GM06990 (cell line): ENCODE measurements around the gene PHACTR3.

Experiments used
- DNase-seq: peaks from one replicate; pipeline ENCODE4 v3.0.0-alpha.2; 2011; ENCODE audit not compliant: insufficient read length; ENCODE audit errors: extremely low read depth
- H3K27me3 ChIP-seq: replicated peaks from 2 replicates; pipeline ENCODE4 v1.6.0; 2011; ENCODE audit warnings: low read length; ENCODE audit not compliant: control insufficient read depth, insufficient read depth
- H3K36me3 ChIP-seq: 2 replicates; pipeline ENCODE4 v1.5.1; 2011; ENCODE audit warnings: low read length; ENCODE audit not compliant: control insufficient read depth, insufficient read depth
- H3K4me3 ChIP-seq: replicated peaks from 2 replicates; pipeline ENCODE4 v1.5.1; 2011; ENCODE audit warnings: low read depth, mild to moderate bottlenecking, control low read depth, low read length
- TF ChIP-seq, protein P1 (sequence below): IDR thresholded peaks from 2 replicates; pipeline ENCODE4 v1.5.1; 2011; ENCODE audit warnings: low read length, control low read depth, mild to moderate bottlenecking, inconsistent platforms; ENCODE audit not compliant: insufficient read depth, poor library complexity, severe bottlenecking

The PHACTR3 gene

DNA sequence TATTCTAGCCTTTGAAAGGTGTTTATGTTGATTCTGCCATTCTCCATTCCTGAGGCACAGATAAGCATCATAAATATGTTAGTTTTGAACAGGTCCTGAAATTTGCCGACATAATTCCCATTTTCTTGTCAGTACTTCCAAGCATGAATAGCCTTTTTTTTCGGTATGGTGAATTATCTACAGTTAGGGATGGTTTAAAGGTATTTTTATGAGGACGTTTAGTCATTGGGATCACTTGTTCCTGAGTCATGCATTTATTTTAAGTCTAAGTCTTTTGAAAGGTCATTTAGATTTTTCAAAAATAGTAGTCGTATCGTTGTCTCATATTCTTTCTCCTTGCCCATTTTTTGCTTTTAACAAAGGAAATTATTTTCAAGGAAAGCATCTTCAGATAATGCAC lies 98.7 kb downstream of the PHACTR3 start:
- no peak for DNase-seq
- TF ChIP-seq, protein P1, sequence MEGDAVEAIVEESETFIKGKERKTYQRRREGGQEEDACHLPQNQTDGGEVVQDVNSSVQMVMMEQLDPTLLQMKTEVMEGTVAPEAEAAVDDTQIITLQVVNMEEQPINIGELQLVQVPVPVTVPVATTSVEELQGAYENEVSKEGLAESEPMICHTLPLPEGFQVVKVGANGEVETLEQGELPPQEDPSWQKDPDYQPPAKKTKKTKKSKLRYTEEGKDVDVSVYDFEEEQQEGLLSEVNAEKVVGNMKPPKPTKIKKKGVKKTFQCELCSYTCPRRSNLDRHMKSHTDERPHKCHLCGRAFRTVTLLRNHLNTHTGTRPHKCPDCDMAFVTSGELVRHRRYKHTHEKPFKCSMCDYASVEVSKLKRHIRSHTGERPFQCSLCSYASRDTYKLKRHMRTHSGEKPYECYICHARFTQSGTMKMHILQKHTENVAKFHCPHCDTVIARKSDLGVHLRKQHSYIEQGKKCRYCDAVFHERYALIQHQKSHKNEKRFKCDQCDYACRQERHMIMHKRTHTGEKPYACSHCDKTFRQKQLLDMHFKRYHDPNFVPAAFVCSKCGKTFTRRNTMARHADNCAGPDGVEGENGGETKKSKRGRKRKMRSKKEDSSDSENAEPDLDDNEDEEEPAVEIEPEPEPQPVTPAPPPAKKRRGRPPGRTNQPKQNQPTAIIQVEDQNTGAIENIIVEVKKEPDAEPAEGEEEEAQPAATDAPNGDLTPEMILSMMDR: no peak
- H3K4me3 ChIP-seq: no peak overlapping the region
- no peaks in the 10 kb centered on the region for H3K36me3 ChIP-seq
- H3K27me3 ChIP-seq: no peaks in the 10 kb centered on the region

DNA sequence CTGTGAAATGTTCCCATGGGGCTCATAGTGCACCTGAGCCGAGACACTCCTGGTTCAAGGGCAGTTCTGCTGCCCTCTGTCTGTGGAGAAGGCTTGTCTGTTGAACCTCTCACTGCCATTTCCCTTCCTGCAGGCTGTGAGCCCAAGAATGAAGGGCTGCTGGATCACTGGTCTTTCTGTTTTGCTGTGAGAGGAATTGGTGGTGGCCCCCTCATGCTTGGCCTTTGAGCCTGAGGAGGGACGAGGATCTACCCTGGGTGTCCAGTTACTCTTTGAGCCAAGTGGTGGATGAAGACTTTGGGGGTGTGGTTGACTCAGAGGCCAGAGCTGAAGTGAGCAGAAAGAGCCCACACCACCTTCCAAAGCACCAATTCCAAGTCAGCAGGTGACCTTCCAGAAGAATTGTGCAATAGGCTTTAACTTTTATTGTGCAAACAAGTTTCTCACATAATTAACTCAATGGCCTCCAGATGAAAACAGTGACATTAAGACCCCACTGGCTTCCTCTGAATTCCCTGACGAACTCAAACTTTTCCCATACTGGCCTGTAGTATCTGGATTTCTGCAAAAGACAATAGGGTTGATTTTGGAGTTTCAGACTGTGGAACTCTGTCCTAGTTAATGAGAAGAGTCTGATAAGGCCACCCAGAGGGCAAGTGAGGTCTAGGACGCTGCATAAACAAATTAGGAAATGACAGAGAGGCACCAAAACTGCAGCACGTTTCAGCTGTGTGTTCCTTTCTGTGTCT lies 101.5 kb downstream of the PHACTR3 start:
- H3K36me3 ChIP-seq: no peaks in the 10 kb centered on the region
- H3K27me3 ChIP-seq: no peaks in the 10 kb centered on the region
- no peak for DNase-seq
- TF ChIP-seq, protein P1: no peak
- H3K4me3 ChIP-seq: no peak overlapping the region

DNA sequence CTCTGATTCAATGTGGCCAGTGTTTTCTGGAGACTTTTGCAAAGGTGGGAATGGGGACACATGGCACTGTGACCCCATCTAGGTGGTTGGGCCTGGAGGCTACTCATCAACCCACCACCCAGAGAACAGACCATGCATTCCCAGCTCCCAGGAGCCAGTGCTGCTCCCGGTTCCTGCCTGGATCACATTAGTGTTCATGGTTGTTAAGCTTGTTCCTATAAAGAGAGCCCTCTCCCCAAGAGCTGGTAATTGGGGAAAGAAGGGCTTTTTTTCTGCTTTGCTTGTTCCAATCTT lies 102.0 kb downstream of the PHACTR3 start:
- Histone ChIP-seq H3K27me3 (no peaks in the 10 kb centered on the region), H3K4me3 (no peak overlapping the region), H3K36me3 (no peaks in the 10 kb centered on the region)
- TF ChIP-seq, protein P1: no peak
- DNase-seq: no peak

DNA sequence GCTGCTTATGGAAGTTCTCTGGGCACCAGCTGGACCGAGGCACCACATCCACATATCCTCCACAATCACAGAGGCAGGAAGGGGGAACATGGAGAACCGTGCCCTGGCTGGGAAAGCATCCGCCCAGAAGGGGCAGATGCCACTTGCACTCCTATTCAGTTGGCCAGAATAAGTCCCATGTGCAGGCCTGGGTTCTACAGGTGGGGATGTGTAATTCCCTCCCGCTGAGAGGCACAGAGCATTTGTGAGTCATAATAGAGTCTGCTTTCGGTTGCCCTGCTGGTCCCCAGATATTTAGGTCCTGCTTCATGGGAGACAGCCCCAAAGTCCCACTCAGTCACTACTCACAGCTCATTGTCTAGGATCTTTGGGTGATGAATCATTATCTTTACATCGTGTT lies 104.0 kb downstream of the PHACTR3 start:
- Histone ChIP-seq H3K4me3 (no peak overlapping the region), H3K36me3 (no peaks in the 10 kb centered on the region), H3K27me3 (no peaks in the 10 kb centered on the region)
- DNase-seq: no peak
- TF ChIP-seq, protein P1: no peak

DNA sequence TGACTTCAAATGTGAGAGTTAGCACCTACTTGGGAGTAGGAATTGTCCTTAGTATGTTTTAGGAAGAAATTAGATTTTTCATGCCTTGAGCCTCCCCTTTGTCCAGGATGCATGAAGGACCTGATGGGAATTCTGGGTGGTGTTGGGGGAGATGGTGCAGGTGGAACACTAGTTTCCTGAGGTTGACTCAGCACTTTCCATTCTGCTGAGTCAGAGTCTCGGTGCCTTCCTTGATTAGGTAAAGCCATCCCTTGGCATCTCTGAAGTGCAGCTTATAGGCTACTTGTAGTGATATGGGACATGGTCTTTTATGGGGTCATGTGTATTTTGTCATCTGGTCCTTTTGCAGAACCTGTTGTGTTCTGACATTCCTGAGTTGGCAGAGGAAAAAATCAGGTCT lies 105.3 kb downstream of the PHACTR3 start:
- TF ChIP-seq, protein P1: no peak
- DNase-seq: no peak
- Histone ChIP-seq H3K4me3 (no peak overlapping the region), H3K27me3 (no peaks in the 10 kb centered on the region), H3K36me3 (no peaks in the 10 kb centered on the region)

DNA sequence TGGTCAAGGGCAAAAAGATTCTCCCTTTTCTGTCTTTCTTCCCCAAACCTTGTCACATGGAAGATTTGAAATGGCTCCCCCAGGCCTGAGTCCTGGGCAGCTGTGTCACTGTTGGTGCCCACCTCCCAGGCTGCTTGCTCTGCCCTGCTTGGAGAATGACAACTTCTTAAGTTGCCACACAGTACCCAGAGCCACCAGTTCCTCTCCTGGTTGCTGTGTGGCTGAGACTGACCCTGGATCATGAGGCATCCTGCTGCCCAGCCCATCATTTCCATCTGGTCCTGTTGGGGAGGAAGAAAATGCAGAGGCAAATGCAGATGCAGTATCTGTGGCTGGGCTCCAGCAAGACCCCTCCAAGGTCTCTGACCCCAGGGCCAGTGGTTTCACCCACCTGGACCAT lies 113.7 kb downstream of the PHACTR3 start:
- no peak for DNase-seq
- no peaks in the 10 kb centered on the region for H3K27me3 ChIP-seq
- H3K36me3 ChIP-seq: no peaks in the 10 kb centered on the region
- TF ChIP-seq, protein P1: no peak
- no peak overlapping the region for H3K4me3 ChIP-seq
